ENCODE measurements around the gene RBM27.
"Not testable (repeated sequence)": the region's sequence is repeated elsewhere in the genome, so short reads cannot be mapped to it uniquely, and the experiment has no call there.

The RBM27 gene, protein sequence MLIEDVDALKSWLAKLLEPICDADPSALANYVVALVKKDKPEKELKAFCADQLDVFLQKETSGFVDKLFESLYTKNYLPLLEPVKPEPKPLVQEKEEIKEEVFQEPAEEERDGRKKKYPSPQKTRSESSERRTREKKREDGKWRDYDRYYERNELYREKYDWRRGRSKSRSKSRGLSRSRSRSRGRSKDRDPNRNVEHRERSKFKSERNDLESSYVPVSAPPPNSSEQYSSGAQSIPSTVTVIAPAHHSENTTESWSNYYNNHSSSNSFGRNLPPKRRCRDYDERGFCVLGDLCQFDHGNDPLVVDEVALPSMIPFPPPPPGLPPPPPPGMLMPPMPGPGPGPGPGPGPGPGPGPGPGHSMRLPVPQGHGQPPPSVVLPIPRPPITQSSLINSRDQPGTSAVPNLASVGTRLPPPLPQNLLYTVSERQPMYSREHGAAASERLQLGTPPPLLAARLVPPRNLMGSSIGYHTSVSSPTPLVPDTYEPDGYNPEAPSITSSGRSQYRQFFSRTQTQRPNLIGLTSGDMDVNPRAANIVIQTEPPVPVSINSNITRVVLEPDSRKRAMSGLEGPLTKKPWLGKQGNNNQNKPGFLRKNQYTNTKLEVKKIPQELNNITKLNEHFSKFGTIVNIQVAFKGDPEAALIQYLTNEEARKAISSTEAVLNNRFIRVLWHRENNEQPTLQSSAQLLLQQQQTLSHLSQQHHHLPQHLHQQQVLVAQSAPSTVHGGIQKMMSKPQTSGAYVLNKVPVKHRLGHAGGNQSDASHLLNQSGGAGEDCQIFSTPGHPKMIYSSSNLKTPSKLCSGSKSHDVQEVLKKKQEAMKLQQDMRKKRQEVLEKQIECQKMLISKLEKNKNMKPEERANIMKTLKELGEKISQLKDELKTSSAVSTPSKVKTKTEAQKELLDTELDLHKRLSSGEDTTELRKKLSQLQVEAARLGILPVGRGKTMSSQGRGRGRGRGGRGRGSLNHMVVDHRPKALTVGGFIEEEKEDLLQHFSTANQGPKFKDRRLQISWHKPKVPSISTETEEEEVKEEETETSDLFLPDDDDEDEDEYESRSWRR

DNA sequence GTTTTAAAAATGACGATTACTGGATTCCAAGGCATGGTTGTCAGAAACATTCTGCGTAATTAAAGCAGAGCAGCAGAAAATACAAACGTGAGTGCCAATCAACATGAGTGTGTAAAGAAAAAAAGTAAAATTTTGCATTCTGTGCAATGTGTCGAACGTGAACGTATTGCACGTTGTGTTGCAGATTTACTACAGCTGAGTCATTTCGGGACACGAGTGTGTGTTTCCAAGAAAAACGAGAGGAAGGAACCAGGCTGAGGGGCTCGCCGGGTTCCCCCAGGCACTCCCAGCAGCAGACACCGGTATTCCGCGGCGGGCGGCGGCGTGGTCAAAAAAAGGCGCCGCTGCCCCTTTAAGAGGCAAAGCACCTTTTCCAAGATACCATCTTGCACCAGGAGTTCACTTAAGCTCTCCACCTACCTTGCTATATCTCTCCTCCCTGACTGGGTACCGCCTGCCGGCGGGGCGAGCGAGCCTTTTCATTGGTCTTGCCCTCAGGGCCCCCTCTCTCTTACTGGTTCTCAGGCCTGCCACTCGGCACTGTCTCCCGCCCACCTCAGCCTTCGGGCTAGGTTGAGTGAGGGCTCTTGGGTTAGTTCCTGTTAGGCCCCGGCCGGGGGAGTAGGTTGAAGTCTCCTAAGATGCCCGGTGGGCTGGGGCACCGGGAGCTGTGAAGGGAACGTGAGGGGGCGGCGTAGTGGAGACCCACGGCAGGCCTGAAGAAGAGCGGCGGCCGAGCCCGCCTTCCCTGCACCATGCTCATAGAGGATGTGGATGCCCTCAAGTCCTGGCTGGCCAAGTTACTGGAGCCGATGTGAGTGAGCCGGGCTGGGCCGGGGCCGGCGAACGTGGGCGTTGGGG is at the start of gene RBM27:
RBM27 (plus strand) TSS at position 595 of the 861 bp plus-strand sequence; CDS start at position 756, 161 bp downstream.
- peak; percentile 94 for DNase-seq

DNA sequence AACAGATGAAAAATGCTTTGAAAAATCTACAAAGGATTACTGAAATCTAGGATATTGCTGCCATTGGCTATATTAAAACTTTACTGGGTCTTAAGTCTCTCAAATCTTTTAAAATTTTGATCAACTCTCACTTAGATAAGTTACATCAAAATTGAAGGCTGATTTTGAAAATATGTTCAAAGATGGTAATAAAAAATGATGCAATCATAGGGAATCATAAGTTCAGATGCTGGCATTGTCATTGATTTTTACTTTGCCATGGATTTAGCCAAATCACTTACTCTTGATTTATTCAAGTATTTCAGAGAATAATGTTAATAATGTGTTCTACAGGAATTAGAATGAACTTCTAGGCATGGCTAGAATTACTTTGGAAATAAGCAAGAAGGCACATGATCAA is 45.1 kb upstream of the RBM27 start:
- DNase-seq: no peak

DNA sequence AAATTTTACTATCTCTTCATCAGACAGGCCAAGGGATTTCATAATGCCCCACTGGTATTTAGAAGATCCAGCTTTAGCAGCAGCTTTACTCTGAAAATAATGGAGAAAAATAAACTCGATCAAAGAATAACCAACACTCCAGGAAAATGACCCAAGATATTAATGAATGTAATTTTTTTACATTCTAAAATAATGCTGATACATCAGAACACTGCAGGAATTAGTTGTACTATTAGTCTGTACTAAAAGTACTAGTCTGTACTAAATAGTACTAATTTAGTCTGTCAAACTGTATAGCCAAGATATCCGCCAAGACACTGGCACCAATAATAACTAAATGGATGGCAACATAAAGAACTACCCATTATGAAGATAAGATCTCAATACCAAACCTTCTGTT is 39.0 kb upstream of the RBM27 start:
- no peak for DNase-seq

DNA sequence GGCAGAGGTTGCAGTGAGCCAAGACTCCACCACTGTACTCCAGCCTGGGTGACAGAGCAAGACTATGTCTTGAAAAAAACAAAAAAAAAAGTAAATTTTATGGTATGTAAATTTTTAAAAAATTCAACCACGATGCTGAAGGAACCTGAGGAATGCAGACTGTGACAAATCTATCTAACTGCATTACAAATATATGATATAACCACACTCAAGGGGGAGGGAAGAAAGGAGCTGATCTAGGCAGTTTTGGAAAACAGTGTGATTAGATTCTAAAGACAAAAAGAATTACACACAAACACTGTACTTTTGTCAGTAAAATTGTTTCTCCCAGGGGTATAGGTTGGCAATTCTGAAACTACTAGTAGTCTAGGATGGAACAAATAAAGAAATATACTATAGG is 37.9 kb upstream of the RBM27 start:
- no peak for DNase-seq

DNA sequence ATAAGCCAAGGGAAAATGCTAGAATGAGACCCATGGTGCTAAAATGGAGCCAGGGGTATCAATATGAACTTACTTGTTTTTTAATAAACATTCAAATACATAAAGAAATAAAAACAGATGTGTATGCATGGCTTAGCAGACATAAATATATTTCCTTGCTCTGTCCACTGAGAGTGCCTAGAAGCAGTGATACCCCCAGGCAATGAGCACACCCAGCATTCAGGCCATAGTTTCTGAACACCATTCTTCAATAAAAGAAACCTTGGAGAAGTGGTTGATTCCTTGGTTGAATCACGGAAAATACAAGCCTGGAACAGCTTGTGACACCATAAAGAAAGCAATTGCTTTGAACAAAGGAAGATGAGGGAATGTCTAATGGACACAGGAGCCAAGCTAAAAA is 37.5 kb upstream of the RBM27 start:
- no peak for DNase-seq

DNA sequence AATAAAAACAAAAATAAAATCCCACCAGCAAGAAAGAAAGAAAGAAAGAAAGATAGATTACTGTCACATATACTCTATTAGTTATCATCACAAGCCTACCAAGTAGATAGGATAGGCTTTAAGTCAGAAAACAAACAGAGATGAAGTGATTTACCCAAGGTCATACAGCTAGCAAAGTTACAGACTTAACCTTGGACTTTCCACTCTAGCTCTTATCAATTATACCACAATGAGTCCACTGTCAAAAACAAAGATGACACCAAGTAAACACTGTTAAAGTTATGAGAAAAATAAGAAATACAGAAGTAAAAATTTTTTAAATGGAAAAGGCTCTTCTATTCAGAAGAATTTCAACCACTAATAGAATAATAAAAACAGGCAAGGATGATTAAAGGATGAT is 34.3 kb upstream of the RBM27 start:
- DNase-seq: no peak

DNA sequence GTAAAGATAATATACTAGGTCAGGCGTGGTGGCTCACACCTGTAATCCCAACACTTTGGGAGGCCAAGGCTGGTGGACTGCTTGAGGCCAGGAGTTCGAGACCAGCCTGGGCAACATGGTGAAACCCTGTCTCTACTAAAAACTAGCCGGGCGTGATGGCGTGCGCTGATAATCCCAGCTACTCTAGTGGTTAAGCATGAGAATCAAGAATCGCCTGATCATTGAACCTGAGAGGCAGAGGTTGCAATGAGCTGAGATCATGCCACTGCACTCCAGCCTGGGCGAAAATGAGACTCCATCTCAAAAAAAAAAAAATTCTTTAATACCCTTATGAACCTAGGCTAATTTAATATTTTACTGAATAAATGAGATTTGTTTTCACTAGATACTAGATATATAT is 30.4 kb upstream of the RBM27 start:
- DNase-seq: not testable (repeated sequence)

DNA sequence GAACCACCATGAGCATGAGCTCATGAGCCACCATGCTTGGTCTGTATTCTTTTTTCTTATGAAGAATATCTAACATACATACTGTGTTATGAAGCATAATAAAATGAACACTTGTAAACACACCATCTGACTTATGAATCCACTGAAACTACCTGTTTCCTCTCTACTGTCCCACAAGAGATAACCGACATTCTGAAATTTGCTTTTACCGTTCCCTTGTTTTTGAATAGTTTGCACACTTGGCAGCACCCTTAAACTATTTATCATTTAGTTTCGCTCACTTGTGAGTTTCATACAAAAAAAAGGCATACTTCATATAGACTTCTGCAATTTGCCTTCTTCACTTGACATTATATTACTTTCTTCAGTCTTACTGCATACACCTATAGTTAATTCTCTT is 29.8 kb upstream of the RBM27 start:
- DNase-seq: no peak

DNA sequence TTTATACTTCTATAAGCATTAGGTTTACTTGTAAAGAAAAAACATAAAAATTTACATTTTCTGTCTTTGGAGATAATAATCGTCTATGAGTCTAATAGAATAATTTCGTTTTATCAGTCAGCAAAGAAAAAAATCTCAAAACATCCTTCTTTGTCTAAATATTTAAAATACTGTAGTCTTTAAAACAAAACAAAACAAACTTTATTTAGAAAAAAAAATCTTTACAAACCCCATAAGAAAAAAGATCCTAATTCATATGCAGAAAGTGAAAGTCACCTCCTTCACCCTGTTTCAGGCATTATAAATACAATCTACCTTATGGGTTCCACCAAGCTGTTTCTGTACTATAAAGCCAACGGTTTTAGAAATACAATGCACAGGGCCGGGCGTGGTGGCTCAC is 26.6 kb upstream of the RBM27 start:
- no peak for DNase-seq

DNA sequence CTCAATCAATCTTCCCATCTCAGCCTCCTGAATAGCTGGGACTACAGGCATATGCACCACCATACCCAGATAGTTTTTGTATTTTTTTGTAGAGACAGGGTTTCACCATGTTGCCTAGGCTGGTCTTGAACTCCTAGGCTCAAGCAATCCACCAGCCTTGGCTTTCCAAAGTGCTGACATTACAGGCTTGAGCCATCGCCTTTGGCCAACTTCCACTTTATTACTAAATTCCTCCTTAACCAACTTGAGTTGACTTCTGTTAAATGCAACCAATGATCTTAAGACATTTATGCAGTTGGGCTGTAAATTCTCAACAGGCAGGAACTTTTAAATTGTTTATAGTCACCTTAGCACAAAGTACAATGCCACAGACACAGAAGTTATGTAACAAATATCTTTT is 23.7 kb upstream of the RBM27 start:
- no peak for DNase-seq

DNA sequence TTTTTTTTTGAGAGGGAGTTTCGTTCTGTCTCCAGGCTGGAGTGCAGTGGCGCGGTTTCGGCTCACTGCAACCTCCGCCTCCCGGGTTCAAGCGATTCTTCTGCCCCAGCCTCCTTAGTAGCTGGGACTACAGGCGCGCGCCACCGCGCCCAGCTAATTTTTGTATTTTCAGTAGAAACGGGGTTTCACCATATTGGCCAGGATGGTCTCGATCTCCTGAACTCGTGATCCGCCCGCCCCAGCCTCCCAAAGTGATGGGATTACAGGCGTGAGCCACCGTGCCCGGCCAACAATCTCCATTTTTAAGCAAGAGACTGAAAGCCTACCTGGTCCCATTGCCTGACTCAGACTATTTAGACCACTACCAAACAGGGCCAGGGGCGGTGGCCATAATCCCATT is 20.0 kb upstream of the RBM27 start:
- DNase-seq: not testable (repeated sequence)

DNA sequence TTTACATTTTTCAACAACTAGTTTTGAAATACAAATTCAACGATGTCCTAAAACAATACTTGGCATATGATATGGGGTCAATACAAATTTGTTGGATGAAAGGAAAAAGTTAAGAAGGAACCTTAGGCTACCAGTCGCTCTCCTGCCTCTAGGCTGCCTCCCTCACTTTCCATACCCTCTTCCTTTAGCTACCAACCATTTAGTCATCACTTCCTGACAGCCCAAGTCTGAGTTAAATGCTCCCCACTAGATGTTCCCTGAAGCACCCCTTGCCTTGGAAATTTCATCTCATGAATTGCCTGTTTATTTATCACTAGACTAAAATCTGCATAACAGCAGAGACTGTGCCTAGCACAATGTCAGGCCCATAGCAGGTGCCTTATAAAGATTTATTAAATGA is 18.2 kb upstream of the RBM27 start:
- DNase-seq: no peak

DNA sequence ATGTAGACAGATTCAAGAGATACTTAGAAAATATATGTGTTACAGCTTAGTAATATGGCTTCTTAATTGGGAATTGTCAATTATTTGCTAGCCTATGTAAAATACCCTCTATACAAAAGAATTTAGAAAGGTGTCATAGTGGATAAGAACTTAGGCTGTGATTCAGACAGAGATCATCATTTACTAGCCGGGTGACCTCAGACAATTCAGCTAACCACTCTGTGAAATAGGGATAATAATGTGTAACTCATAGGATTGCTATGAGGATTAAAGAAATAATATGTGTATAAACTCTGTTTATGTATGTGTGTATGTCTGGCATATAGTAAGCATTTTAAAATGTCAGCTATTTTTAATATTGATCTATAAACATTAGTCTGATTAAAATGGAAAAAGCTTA is 15.0 kb upstream of the RBM27 start:
- DNase-seq: no peak

DNA sequence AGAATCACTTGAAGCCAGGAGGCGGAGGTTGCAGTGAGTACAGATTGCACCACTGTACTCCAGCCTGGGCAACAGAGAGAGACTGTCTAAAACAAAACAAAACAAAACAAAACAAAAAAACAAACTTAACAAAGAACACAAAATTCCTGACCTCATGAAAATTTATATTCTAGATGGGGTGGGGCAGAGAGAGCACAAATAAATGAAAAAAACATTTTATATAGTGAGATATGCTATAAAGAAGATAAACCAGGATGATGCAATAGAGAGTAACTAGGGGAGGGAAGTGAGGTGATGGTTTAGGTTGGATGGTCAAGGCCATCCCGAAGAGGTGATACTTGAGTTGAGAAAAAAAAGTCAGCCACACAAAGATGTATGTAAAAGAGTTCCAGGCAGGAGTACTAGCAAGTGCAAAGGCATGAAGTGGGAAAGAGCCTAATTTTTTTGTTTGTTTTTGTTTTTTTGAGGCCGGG is 10.8 kb upstream of the RBM27 start:
- DNase-seq: no peak

DNA sequence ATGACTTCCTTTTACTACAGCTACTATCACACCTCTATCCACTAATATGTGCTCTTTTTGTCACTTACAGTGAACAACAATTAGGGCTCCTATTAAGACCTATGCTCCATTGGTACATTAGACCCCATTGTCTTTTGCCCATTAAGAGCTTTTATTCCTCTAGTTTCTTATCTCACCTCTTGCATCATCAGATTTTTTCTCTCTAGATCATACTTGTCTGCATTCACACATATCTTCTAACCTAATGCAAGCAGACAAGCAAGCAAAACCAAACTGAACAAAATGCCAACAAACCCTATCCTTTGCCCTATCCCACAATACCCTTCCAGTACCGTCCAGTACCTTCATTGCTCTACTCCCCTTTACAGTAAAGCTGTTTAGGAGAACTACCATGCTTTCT is 10.1 kb upstream of the RBM27 start:
- DNase-seq: no peak

DNA sequence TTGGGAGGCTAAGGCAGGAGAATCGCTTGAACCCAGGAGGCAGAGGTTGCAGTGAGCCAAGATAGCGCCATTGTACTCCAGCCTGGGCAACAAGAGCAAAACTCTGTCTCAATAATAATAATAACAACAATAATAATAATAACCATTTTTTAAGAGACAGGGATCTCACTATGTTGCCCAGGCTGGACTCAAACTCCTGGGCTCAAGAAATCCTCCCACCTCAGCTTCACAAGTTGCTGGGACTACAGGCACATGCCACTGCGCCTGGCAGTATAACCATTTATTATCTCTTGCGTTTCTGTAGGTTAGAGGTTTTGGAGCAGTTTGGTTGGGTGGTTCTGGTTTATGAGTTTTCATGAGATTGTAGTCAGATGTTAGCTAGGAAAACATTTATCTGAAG is 8.4 kb upstream of the RBM27 start:
- DNase-seq: not testable (repeated sequence)

DNA sequence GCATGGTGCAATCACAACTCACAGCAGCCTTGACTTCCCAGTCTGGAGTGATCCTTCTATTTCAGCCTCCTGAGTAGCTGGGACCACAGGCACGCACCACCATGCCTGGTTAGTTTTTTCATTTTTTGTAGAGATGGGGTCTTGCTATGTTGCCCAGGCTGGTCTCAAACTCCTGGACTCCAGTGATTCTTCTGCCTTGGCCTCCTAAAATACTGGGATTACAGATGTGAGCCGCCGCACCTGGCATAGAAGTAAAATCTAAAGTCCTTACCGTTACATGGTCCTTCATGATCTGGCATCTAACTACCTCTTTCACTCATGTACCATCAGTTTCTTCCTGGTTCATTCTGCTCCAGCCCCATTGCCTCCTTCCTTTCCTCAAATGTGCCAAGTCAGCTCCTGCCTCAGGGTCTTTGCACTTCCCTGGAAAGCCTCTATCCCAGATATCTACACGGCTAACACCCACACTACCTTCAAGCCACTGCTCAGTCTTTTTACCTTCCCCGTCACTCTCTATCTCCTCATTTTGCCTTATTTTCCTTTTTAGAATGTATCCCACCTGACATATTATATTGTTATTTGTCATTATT is 6.9 kb upstream of the RBM27 start:
- DNase-seq: no peak

DNA sequence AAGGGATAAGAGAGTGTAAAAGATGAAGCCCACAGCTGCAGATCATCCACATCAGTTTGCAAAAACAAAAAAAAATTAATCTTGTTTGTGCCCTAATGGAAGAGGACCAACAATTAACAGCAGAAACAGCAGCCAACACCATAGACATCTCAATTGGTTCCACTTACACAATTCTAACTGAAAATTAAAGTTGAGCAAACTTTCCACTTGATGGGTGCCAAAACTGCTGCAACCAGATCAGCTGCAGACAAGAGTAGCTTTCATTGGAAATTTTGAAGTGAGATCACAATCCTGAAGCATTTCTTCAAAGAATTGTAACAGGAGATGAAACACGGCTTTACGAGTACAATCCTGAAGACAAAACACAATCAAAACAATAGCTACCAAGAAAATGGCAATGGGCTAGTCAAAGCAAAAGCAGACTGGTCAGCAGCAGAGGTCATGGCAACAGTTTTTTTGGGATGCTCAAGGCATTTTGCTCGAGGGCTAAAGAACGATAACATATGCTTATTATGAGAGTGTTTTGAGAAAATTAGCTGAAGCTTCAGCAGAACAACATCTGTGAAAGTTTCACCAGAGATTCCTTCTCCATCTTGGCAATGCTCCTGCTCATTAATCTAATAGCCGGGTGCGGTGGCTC is 4.1 kb upstream of the RBM27 start:
- DNase-seq: no peak

DNA sequence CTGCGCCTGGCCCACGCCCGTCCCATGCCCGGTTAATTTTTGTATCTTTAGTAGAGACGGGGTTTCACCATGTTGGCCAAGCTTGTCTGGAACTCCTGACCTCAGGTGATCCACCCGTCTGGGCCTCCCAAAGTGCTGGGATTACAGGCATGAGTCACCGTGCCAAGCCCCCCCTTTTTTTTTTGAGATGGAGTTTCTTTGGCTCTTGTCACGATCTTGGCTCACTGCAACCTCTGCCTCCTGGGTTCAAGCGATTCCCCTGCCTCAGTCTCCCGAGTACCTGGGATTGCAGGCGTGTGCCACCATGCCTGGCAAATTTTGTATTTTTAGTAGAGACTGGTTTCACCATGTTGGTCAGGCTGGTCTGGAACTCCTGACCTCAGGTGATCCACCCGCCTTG is 1.6 kb upstream of the RBM27 start:
- DNase-seq: not testable (repeated sequence)

DNA sequence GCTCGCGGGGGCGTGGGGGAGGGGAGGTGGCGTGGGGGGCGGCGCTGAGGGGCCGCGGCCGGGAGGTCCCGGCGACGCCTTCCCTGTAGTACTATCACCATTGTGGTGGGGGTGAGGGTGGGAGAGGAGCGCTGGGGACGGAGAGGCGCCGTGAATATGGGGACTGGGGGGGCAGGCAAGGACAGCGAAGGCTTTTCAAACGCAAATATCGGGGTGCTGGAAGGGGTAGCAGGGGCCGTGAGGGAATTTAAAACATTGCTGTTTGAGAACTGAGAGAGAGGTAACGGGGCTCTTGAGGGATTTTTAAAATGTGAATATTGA is 427 bp downstream of the RBM27 start:
- DNase-seq: no peak

DNA sequence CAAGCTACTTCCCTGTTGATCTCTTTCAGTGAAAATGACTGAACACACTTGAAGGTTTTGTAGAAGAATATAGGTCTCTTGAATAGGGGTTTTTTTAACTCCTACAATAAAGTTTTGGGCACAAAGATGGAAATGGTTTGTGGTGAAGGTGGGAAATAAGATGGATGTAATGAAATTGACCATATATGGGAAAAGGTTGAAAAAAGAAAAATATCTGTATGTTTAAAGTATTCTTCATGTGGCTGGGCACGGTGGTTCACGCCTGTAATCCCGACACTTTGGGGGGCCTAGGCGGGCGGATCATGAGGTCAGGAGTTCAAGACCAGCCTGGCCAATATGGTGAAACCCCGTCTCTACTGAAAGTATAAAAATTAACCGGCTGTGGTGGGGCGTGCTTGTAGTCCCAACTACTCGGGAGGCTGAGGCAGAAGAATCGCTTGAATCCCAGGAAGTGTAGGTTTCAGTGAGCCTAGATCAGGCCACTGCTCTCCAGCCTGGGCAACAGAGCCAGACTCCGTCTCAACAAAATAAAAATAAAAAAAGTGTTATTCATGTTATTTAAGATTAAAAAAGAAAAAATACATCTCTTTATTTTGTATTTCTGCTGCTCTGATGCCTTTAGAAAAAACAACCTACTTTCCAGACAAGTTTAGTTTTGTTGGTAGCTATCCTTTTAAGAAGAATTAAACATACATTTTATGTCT is 2.2 kb downstream of the RBM27 start:
- no peak for DNase-seq

Measured in stimulated activated CD4-positive, alpha-beta T cell treated with anti-CD3 and anti-CD28 coated beads, Interleukin-12 subunit alpha, Interleukin-12 subunit beta, amount 100 ng/mL, for 4 hours (primary cell).